Measurements from ENCODE around the gene INAVA.

DNA sequence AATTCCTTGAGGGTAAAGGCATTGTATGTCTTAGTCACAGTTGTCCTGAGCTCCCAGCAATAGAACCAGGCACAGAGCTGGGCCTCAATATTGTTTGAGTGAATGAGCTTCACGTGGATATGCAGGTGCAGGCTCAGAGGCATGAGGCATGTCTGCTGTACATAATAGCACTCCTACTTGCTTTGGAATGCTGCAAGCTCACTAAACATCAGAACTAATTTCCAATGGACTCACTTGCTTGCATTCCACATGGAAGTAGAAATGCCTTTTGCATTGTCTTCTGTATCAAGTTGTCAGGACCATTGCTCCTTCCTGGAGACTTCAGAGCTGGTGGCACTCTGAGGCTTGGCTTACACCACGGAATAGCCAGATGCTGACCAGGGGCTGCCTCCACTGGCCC lies 37.1 kb downstream of the INAVA start:
- TF ChIP-seq VEZF1 (CRISPR knock-in tag; IDR thresholded peaks at IDR 0.05) (no peak), ZNF175 (CRISPR knock-in tag; IDR thresholded peaks at IDR 0.05; ENCODE audit: low read depth) (no peak), GABPB1 (CRISPR knock-in tag; IDR thresholded peaks at IDR 0.05) (no peak), TAF1 (IDR thresholded peaks at IDR 0.05; ENCODE audit: control insufficient read depth, extremely low read depth, insufficient read depth, low read length, severe bottlenecking) (no peak), AFF1 (IDR thresholded peaks at IDR 0.05; ENCODE audit: low read depth in 1 of 2, partially characterized antibody in 2 of 2) (no peak)
